DMS53 treated with DMSO at 0.1 percent for 48 hours (cell line): ENCODE data around the gene NEK3.
"Not testable (repeated sequence)": the region's sequence is repeated elsewhere in the genome, so short reads cannot be mapped to it uniquely, and the experiment has no call there.

Experiments used
- DNase-seq: peaks from one replicate; lab custom pipeline; 2025; ENCODE audit not compliant: unreplicated experiment; lab: John Stamatoyannopoulos, UW

The NEK3 gene

DNA sequence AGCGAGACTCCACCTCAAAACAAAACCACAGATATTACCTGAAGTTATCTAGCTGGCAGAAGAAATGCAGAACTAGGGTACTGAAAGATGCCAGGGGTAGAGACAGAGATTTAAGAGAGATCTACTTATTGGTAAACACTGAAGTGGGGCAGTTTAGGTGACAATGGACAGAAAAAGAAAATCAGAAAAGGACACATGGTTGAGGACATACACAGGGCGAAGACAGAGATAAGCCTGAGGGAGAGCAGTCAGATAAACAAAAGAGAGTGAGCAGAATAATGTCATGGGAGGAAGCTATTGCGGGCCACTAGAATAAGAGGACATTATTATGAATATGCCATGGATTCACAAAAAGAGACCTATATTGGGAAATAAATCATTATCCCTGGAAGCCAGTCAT lies 33.9 kb downstream of the NEK3 start:
- no peak for DNase-seq

DNA sequence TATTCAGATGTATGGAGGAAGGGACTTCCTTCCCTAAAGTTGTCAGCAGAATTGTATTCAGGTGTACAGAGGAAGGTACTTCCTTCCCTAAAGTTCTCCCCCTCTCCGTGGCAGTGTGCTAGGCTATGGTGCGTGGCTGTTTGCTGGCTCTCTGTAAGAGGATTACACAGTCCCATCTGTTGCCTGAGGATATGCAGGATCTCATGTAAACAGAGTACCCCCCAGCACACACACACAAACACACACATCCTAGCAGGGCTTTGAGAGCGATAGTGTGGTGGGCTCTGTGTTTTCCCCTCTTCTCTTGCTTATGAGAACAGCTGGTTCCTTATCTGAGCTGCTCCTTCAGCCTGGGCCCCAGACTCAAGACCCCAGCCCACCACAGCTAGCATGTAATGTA lies 40.8 kb downstream of the NEK3 start:
- DNase-seq = no peak

DNA sequence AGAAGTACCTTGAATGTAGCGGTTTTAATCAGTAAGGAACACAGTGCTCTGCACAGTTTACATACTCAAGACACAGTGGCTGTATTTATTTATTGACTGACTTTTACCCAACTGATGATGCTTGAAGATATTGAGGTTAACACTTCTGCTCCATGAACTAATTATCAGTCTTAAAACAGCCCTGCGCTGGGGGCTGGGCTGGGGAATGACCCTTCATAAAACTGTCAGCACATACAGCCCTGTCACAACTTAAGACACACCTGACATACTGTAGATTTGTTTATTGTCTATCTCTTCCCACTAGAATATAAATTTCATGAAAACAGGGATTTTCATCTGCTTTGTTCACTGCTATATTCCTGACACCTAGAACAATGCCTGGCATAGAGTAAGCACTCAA lies 41.3 kb downstream of the NEK3 start:
- DNase-seq = no peak

DNA sequence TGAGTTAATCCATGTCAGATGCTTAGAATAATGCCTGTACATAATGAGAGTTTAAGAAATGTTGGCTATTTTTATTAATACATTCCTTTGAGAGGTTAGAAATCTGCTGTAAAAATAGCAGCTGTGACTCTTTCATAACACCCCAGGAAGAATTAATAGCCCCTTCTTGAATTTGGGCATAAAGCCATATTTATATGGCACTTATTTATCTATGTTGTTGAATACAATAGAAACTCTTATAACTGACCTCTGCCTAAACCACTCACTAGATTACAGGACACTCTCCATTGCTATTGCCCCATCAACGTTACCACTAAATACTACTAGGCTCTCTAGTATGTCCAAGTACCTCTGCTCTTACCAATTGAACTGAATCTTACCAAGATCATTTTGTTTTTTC lies 46.8 kb downstream of the NEK3 start:
- no peak for DNase-seq

DNA sequence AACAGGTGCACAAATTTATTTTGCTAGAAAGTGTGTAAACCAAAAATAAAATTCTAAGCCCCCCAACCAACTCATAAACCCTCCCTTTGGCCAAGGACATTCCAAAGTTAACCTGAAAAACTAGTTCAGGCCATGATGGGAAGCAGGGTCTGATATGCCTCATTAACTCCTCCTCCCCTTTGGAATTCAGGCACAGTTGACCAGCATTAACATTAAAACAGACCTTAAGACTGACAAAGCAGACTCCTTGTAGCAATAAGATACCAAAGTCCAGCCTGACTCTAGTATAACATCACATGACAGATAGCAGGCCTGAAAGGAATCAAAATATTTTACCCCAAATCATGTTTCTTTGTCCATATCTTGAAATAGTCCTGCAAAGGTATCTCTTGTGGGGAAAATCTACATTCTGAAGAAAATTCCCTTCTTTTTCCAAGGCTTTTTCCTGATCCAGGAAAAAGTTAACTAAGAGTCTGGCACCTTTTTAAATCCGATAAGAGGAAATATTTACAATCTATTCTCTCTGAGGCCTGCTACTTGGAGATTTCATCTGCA lies 50.2 kb downstream of the NEK3 start:
- DNase-seq = no peak

DNA sequence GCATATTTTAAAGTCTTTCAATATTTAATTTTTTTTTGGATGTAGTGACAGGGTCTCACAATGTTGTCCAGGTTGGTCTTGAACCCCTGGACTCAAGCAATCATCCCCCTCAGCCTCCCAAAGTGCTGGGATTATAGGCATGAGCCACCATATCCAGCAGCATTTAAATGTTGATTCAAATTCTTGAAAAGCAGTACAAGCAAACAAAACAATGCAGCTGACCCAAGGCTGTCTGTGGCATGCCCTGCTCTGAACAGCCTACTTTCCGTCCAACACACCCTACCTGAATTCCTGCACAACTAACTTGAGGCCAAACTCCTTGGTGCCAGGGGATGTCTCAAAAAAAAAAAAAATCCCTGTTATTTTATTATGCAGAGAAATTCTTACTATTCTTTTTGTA lies 53.6 kb downstream of the NEK3 start:
- no peak for DNase-seq

DNA sequence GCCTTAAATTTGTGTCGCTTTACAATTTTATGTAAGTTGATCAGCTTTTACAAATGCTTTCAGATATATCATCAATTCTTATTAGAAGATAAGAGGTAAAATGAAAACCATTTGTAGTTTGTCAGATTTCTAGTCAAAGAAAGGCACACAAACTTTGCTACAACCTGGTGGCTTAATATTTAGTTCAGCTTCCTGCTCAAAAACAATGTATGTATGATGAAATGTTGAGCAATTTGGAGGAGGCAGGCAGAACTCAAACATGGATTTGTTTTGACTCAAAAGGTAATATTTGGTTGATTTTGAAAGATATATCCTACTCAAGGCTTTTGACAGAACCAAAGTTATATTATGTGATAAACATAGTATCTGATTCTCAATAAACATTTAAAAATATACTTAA lies 54.8 kb downstream of the NEK3 start:
- DNase-seq = peak; percentile 14

DNA sequence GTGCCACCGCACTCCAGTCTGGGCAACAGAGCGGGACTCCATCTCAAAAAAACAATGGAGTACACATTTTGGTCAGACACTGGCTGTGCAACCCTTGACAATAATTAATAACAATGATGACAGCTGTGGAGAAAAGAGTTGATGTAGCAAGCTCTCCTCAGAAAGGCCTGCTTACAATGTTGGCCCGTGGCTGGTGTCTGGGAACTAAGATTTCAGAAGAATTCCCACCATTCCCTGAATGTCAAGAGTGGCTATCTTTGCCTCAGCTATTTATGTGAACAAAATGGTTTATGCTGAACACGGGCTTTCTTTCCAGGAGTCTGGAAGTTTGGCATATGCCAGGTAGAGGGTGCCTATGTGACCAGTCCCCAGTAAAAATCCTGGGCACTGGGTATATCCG lies 56.0 kb downstream of the NEK3 start:
- no peak for DNase-seq

DNA sequence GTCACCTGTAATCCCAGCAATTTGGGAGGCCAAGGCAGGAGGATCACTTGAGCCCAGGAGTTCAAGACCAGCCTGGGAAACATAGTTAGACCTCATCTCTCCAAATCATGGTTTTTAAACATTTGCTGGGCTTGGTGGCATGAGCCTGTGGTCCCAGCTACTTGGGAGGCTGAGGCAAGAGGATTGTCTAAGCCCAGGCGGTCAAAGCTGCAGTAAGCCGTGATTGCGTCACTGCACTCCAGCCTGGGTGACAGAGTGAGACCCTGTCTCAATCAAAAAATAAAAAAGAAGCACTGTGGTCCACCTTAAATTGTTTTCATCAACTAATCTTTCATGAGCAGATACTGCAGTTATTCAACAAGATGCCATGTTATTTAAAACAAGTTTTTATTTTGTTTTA lies 57.0 kb downstream of the NEK3 start:
- not testable (repeated sequence) for DNase-seq

DNA sequence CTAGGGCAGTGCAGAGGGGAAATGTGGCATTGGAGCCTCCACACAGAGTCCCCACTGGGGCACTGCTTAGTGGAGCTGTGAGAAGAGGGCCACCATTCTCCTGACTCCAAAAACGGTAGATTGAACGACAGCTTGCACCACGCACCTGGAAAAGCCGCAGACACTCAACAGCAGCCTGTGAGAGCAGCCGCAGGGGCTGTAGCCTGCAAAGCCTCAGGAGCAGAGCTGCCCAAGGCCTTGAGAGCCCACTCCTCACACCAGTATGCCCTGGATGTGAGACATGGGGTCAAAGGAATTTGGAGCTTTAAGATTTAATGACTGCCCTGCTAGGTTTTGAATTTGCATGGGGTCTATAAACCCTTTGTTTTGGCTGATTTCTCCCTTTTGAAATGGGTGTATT lies 62.2 kb downstream of the NEK3 start:
- DNase-seq = no peak

DNA sequence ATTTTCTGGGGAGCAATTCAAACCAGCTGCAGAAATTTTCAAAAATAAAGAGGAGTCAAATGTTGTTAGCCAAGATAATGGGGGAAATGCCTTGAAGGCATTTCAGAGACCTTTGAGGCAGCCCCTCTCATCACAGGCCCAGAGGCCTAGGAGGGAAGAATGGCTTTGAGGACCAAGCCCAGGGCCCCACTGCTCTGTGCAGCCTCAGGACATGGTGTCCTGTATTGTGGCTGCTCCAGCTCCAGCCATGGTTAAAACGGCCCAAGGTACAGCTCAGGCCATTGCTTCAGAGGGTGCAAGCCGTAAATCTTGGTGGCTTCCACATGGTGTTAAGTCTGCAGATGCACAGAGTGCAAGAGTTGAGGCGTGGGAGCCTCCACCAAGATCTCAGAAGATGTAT lies 62.6 kb downstream of the NEK3 start:
- no peak for DNase-seq

DNA sequence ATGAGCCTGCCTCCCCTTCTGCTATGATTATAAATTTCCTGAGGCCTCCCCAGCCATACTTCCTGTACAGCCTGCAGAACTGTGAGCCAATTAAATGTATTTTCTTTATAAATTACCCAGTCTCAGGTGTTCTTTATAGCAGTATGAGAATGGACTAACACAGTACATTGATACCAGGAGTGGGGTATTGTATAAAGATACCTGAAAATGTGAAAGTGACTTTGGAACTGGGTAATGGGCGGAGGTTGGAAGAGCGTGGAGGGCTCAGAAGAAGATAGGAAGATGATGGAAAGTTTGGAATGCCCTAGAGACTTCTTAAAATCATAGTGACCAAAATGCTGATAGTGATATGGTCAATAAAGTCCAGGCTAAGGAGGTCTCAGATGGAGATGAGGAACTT lies 63.3 kb downstream of the NEK3 start:
- DNase-seq = no peak

DNA sequence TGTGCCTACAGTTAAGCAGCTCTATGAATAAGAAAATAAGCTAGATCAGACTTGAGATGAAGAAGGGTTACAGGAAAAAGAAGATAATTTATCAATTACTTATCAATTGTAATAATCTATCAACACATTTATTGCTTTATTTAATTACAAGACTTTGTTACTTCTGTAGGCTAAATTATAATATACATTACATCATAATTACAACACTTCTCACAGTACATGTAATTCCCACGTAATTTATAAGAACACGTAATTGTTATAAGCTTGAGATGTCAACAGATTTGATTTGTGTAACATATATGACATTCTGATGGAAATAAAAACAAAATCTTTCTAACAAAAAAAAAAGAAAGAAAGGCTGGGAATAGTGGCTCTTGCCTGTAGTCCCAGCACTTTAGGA lies 67.3 kb downstream of the NEK3 start:
- DNase-seq = no peak

DNA sequence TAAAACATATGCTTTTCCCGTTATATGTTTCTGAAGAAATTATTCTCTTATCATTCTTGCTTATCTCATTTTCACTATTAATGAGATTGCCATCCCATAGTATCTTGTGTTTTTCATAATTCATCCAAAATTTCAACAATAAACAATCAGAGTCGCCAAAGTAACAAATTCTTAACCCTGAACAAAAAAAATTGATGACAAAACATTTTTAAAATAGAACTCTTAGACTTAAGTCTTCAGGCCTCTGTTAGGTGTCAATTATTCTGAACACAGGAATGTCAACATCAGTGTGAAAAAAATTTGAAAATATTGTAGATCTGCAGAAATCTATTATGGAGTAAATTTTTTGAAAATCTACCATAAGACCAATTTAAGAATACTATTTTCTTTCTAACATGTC lies 67.9 kb downstream of the NEK3 start:
- DNase-seq = no peak

DNA sequence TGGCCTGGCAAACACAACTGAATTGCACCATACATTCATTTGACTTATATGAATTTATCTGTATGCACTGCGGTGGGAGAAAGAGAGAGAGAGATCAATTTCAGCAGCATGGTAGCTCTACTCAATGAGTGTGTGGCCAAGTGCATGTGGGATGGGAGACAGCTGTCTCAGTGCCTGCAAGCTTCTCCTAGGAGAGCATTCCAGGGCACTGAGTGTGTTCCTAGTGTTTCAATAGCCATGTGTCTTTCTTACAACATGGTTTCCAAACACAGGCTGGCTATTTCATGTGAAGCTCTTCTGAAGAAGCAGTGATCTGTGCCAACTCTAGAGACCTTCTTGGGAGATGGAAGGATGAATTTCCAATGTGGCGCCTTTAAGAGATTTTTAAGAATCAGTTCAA lies 74.0 kb downstream of the NEK3 start:
- DNase-seq = no peak

DNA sequence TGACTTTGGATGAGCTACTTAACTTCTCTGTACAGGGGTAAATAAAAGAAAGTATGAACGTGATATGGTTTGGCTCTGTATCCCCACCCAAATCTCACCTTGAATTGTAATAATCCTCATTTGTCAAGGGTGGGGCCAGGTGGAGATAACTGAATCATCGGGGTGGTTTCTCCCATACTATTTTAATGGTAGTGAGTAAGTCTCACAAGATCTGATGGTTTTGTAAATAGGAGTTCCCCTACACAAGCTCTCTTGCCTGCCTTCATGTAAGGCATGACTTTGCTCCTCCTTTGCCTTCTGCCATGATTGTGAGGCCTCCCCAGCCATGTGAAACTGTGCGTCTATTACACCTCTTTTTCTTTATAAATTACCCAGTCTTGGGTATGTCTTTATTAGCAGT lies 74.4 kb downstream of the NEK3 start:
- not testable (repeated sequence) for DNase-seq
